Activated naive CD4-positive, alpha-beta T cell treated with anti-CD3 and anti-CD28 coated beads, Interleukin-2, amount 50 U/mL, for 24 hours (primary cell): ENCODE measurements around the gene BTNL9.
"Not testable (repeated sequence)": the region's sequence is repeated elsewhere in the genome, so short reads cannot be mapped to it uniquely, and the experiment has no call there.

Experiments used
- H3K27ac Mint-ChIP-seq: one replicate; pipeline ENCODE4 v1.8.0; 2021; ENCODE audit warnings: mild to moderate bottlenecking, mixed read lengths
- H3K27me3 Mint-ChIP-seq: one replicate; pipeline ENCODE4 v1.8.0; 2021; ENCODE audit warnings: mixed read lengths
- H3K36me3 Mint-ChIP-seq: one replicate; pipeline ENCODE4 v1.8.0; 2021; ENCODE audit warnings: mixed read lengths
- H3K4me1 Mint-ChIP-seq: one replicate; pipeline ENCODE4 v1.8.0; 2021; ENCODE audit warnings: mixed read lengths
- H3K4me3 Mint-ChIP-seq: one replicate; pipeline ENCODE4 v1.8.0; 2021; ENCODE audit warnings: mild to moderate bottlenecking, mixed read lengths
- H3K9me3 Mint-ChIP-seq: one replicate; pipeline ENCODE4 v1.8.0; 2021; ENCODE audit warnings: mixed read lengths

The BTNL9 gene

GRCh38 chr5:181039931-181040630, at the start of gene BTNL9:
Gene BTNL9, plus strand, starts transcription at chr5:181040266. Its CDS starts 5,224 bp downstream, at chr5:181045490.
- Mint-ChIP-seq H3K27me3 (peaks cover 18% of the 10 kb centered on the region), H3K27ac (no peak within 1 kb of the TSS), H3K4me3 (no peak within 1 kb of the TSS), H3K36me3 (no peaks in the 10 kb centered on the region), H3K9me3 (no peaks in the 10 kb centered on the region), H3K4me1 (no peaks in the 10 kb centered on the region)

GRCh38 chr5:180990882-180991242, 49.2 kb upstream of the BTNL9 start:
- Mint-ChIP-seq H3K27me3 (peaks cover 13% of the 10 kb centered on the region), H3K9me3 (no peaks in the 10 kb centered on the region), H3K4me1 (no peaks in the 10 kb centered on the region), H3K4me3 (no peak overlapping the region), H3K36me3 (peaks cover 1% of the 10 kb centered on the region), H3K27ac (no peak overlapping the region)

GRCh38 chr5:181001947-181002346, 38.1 kb upstream of the BTNL9 start:
- Mint-ChIP-seq H3K9me3 (no peaks in the 10 kb centered on the region), H3K4me1 (no peaks in the 10 kb centered on the region), H3K36me3 (no peaks in the 10 kb centered on the region), H3K27me3 (peaks cover 10% of the 10 kb centered on the region), H3K4me3 (no peak overlapping the region), H3K27ac (no peak overlapping the region)

- H3K27ac Mint-ChIP-seq: no peak overlapping the region
- H3K27me3 Mint-ChIP-seq: peaks cover 8% of the 10 kb centered on the region
- no peak overlapping the region for H3K4me3 Mint-ChIP-seq
- no peaks in the 10 kb centered on the region for H3K9me3 Mint-ChIP-seq
- H3K4me1 Mint-ChIP-seq: no peaks in the 10 kb centered on the region
- no peaks in the 10 kb centered on the region for H3K36me3 Mint-ChIP-seq
Observed at GRCh38 chr5:181005791-181006190, 34.3 kb upstream of the BTNL9 start.

GRCh38 chr5:181008136-181008535, 31.9 kb upstream of the BTNL9 start:
- no peak overlapping the region for H3K27ac Mint-ChIP-seq
- H3K36me3 Mint-ChIP-seq: no peaks in the 10 kb centered on the region
- peaks cover 8% of the 10 kb centered on the region for H3K27me3 Mint-ChIP-seq
- H3K9me3 Mint-ChIP-seq: no peaks in the 10 kb centered on the region
- H3K4me3 Mint-ChIP-seq: no peak overlapping the region
- H3K4me1 Mint-ChIP-seq: no peaks in the 10 kb centered on the region

- not testable (repeated sequence) for H3K9me3 Mint-ChIP-seq, H3K36me3 Mint-ChIP-seq, H3K4me1 Mint-ChIP-seq, H3K4me3 Mint-ChIP-seq, H3K27ac Mint-ChIP-seq
- peaks cover 11% of the 10 kb centered on the region for H3K27me3 Mint-ChIP-seq
Observed at GRCh38 chr5:181010018-181010417, 30.0 kb upstream of the BTNL9 start.

GRCh38 chr5:181014654-181015053, 25.4 kb upstream of the BTNL9 start:
- not testable (repeated sequence) for H3K27me3 Mint-ChIP-seq, H3K9me3 Mint-ChIP-seq, H3K4me3 Mint-ChIP-seq, H3K27ac Mint-ChIP-seq, H3K4me1 Mint-ChIP-seq, H3K36me3 Mint-ChIP-seq

- H3K4me3 Mint-ChIP-seq, H3K4me1 Mint-ChIP-seq, H3K27ac Mint-ChIP-seq, H3K36me3 Mint-ChIP-seq, H3K27me3 Mint-ChIP-seq: not testable (repeated sequence)
- H3K9me3 Mint-ChIP-seq: peaks cover 13% of the 10 kb centered on the region
Observed at GRCh38 chr5:181017448-181017847, 22.6 kb upstream of the BTNL9 start.

- no peaks in the 10 kb centered on the region for H3K4me1 Mint-ChIP-seq
- no peak overlapping the region for H3K4me3 Mint-ChIP-seq
- peaks cover 19% of the 10 kb centered on the region for H3K27me3 Mint-ChIP-seq
- no peaks in the 10 kb centered on the region for H3K36me3 Mint-ChIP-seq
- no peak overlapping the region for H3K27ac Mint-ChIP-seq
- peaks cover 13% of the 10 kb centered on the region for H3K9me3 Mint-ChIP-seq
Observed at GRCh38 chr5:181020688-181021087, 19.4 kb upstream of the BTNL9 start.

GRCh38 chr5:181024245-181025064, 15.6 kb upstream of the BTNL9 start:
- Mint-ChIP-seq H3K4me3 (no peak overlapping the region), H3K4me1 (no peaks in the 10 kb centered on the region), H3K36me3 (no peaks in the 10 kb centered on the region), H3K27ac (no peak overlapping the region), H3K27me3 (peaks cover 21% of the 10 kb centered on the region), H3K9me3 (peaks cover 13% of the 10 kb centered on the region)

- peaks cover 22% of the 10 kb centered on the region for H3K27me3 Mint-ChIP-seq
- no peak overlapping the region for H3K4me3 Mint-ChIP-seq
- H3K9me3 Mint-ChIP-seq: no peaks in the 10 kb centered on the region
- no peaks in the 10 kb centered on the region for H3K36me3 Mint-ChIP-seq
- no peak overlapping the region for H3K27ac Mint-ChIP-seq
- H3K4me1 Mint-ChIP-seq: no peaks in the 10 kb centered on the region
Observed at GRCh38 chr5:181027452-181028031, 12.5 kb upstream of the BTNL9 start.

GRCh38 chr5:181028032-181028819, 11.8 kb upstream of the BTNL9 start:
- H3K27me3 Mint-ChIP-seq: peaks cover 21% of the 10 kb centered on the region
- no peaks in the 10 kb centered on the region for H3K9me3 Mint-ChIP-seq
- no peak overlapping the region for H3K27ac Mint-ChIP-seq
- no peaks in the 10 kb centered on the region for H3K36me3 Mint-ChIP-seq
- H3K4me3 Mint-ChIP-seq: no peak overlapping the region
- no peaks in the 10 kb centered on the region for H3K4me1 Mint-ChIP-seq

GRCh38 chr5:181031716-181032115, 8.3 kb upstream of the BTNL9 start:
- Mint-ChIP-seq H3K4me3 (no peak overlapping the region), H3K9me3 (no peaks in the 10 kb centered on the region), H3K27ac (no peak overlapping the region), H3K4me1 (no peaks in the 10 kb centered on the region), H3K27me3 (peaks cover 4% of the 10 kb centered on the region), H3K36me3 (no peaks in the 10 kb centered on the region)

- H3K4me1 Mint-ChIP-seq: no peaks in the 10 kb centered on the region
- H3K9me3 Mint-ChIP-seq: no peaks in the 10 kb centered on the region
- H3K27ac Mint-ChIP-seq: no peak overlapping the region
- H3K4me3 Mint-ChIP-seq: no peak overlapping the region
- H3K27me3 Mint-ChIP-seq: peaks cover 7% of the 10 kb centered on the region
- no peaks in the 10 kb centered on the region for H3K36me3 Mint-ChIP-seq
Observed at GRCh38 chr5:181035991-181036815, 3.9 kb upstream of the BTNL9 start.

- no peak overlapping the region for H3K4me3 Mint-ChIP-seq
- no peaks in the 10 kb centered on the region for H3K36me3 Mint-ChIP-seq
- H3K9me3 Mint-ChIP-seq: no peaks in the 10 kb centered on the region
- H3K4me1 Mint-ChIP-seq: no peaks in the 10 kb centered on the region
- peaks cover 7% of the 10 kb centered on the region for H3K27me3 Mint-ChIP-seq
- H3K27ac Mint-ChIP-seq: no peak overlapping the region
Observed at GRCh38 chr5:181036816-181037364, 3.2 kb upstream of the BTNL9 start.
